Stimulated activated CD4-positive, alpha-beta T cell treated with anti-CD3 and anti-CD28 coated beads, Interleukin-15, amount 100 ng/mL, for 24 hours (primary cell): Measurements from ENCODE around the gene LAMA2.

Source experiments
- DNase-seq: peaks from one replicate; pipeline ENCODE4 v3.0.0-alpha.2; 2020

The LAMA2 gene

DNA sequence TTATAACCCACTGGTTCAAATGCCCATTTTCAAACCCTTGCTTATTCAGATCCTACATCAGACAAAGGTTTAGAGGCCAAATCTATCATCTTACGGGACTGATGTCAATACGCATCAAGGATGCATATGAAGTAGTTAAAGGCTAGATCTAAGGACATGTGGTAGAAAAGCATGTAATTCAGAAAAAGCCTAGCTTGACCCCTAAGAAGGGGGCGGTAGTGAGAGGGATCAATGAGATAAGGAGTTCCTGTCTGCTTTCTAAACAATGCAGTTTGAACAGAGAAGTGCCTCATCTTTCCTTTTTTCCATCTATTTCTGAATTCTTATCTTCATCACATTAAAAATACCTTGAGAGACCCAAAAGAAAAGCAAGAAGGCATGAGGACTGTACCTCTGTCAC, 589.3 kb downstream of the LAMA2 start:
- DNase-seq = no peak

- DNase-seq = no peak
These were observed 590.6 kb downstream of the LAMA2 start for GRCh38 chr6:129473546-129473945.

DNA sequence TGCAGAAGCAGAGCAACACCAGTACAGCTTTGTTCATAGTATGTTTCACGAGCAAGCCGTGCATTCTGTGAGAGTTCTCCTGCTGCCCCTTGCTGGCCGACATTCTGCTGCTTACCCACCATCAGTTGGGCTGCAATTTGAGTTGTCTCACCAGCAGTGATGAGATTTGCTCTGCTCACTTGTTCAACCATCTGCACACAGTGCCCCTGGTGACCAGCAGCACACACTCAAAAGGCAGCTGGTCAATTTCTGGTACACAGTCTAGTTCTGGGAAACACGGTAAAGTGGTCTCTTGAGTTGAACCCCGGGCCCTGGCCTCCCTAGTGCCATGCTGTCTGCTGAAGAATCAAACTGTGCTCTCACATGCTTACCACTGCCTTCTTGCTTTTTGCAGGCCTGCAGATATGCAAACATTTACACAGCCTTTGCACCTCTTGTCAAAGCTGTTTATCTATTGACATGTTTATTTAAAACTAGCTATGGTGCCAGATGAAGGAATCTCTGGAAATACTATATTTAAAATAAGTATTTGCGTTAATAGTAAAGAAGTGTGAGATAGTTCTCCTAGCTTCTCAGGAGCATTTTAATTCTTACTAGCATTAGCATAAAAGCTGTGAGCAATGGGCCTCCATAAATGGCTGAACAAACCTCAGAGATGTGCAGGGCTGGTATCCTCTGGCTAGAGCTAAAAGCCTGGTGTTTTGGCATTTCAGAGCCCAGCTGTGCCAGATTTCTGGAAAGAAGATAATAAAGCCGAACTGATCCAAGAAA, 592.7 kb downstream of the LAMA2 start:
- DNase-seq = no peak

GRCh38 chr6:129476248-129476564, 593.3 kb downstream of the LAMA2 start:
- DNase-seq = no peak

DNA sequence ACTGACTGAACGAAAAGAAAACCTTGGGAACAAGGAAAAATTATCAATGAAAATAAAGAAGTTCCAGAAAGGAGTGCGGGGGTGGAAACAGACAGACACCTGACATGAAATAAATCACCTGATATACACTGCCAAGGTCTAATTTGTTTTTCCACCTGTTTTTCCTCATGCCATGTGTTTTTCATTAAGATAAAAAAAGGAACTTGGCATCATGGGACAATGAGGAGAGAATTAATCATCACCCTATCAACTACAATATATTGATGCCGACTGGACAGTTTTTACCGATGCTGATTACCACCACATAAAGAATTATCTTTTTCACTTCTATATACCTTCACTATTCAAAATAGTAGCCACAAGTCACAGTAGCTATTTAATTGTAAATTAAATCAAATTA, 593.9 kb downstream of the LAMA2 start:
- no peak for DNase-seq

- DNase-seq = no peak
These were observed 595.4 kb downstream of the LAMA2 start for GRCh38 chr6:129478379-129478778.

- DNase-seq = no peak
These were observed 598.8 kb downstream of the LAMA2 start for GRCh38 chr6:129481706-129482105.

DNA sequence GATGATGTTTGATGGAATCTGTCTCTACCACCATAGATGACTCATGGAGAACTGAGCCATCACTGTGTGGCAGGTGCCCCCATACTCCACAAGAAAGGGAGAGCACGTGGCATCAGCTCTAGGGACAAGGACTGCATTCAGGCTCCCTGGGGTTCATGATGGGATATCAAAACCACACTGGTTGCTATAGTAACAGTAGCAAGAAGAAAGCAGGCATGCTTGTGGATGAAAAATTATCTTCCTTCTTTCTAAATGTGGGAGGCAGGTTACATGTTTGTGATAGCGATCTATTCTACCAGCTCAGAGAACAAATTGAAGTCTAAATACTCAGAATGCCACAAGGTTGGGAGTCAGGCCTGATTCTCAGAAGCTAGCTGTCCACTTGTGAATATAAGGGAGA, 602.8 kb downstream of the LAMA2 start:
- DNase-seq = no peak

DNA sequence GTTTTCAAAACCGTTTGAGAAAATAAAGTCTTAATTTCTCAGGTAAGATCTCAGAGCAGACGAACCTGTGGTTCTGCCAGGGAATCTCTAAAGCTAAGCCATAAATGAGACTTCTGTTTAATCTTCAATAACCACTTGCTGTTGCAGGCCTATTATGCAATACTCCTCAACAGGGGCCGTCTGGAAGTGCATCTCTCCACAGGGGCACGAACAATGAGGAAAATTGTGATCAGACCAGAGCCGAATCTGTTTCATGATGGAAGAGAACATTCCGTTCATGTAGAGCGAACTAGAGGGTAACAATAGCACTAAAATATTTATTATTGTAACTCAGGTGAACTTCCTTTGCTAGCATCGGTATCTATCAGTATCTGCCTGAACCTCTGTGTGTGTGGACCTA, 603.4 kb downstream of the LAMA2 start:
- no peak for DNase-seq

DNA sequence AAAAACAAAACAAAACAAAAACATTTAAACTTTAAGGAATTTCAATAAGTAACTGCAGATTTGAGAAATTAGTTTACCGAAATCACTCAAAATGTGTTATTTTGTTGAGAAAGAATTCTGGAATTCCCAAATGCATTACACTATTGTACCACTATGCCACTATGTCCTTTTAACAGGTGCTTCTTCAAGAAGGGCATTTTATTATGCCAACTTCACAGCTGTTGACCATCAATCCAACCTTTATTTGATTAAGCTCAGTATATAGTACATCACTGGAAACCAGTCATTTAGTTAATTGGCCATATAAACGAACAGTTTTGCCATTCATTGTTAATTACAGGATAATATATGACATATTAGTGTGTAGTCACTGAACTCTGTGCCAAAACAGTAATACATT, 605.4 kb downstream of the LAMA2 start:
- no peak for DNase-seq

- DNase-seq = no peak
These were observed 606.4 kb downstream of the LAMA2 start for GRCh38 chr6:129489215-129489765.

DNA sequence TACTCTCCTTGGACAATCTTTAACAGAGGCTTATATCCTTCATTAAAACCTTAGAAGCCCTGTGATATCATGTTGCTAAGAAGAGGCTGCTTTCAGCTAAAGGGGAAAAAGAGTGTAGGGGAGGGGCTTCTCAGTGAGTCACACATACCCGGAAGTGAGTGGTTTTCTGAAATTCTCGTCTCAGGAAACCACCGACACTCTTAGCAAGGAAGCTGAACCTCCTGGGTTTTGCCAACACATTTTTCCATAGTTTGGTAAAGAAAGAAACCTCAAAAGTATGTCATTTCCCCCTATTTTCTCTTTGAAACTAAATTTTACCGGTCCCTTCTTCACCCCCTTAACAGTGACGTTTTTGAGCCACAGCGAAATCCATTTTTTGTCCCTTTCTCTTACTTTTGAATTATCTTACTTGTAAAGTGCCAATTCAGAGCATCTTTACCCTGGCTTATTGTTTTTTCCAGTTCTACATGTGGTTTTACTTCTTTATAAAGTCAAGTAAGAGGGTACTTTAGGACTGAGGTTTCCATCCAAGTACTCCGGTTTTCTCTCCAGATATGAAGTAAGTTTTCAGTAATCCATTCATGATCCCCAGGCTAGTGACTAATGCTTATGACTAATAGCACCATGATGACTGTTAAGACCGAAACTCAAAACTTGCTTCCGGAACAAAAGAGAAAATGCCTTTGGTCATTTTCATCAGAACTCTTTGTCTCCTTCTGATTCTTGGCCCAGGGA, 607.8 kb downstream of the LAMA2 start:
- DNase-seq = peak; percentile 69

DNA sequence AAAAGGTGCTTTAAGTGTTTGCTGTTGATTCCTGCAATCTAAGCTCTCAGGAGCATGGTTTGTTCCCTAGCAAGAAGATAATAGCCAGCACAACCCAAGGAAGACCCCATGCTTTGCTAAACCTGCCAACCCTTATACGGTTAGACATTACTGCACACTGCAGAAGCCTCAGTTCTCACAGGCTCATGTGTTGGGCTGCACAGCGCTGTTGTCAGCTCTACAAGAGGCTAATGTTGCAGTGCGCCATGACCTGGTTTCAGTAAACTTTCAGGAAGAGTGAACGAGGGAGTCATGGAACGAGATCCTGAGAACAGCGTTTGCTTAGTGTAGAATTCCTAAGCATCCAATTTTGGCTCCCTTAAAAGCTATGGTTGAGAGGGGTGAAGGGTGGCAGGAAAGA, 608.5 kb downstream of the LAMA2 start:
- no peak for DNase-seq

- DNase-seq = no peak
These were observed 609.3 kb downstream of the LAMA2 start for GRCh38 chr6:129492260-129492659.

- no peak for DNase-seq
These were observed 610.5 kb downstream of the LAMA2 start for GRCh38 chr6:129493354-129493902.

- no peak for DNase-seq
These were observed 611.2 kb downstream of the LAMA2 start for GRCh38 chr6:129494099-129494498.

- DNase-seq = no peak
These were observed 611.6 kb downstream of the LAMA2 start for GRCh38 chr6:129494586-129494985.

DNA sequence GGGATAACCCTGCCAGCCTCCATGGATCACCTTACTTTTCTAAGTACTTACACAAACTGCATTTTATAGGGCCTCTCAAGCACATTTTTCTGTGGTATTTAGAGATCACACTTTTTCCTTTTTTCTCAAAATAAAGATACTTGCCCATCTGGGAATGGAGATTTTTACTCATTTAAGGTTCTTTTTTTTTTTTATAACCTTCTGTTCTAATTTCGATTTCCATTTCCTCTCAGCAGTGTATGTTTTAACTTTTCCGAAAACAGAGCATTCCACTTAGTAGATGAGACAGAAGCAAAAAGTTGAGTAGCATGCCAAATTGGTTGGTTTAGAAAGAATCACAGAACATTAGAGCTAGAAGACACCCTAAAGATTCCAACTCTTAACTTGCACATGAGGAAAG, 612.7 kb downstream of the LAMA2 start:
- DNase-seq = no peak

DNA sequence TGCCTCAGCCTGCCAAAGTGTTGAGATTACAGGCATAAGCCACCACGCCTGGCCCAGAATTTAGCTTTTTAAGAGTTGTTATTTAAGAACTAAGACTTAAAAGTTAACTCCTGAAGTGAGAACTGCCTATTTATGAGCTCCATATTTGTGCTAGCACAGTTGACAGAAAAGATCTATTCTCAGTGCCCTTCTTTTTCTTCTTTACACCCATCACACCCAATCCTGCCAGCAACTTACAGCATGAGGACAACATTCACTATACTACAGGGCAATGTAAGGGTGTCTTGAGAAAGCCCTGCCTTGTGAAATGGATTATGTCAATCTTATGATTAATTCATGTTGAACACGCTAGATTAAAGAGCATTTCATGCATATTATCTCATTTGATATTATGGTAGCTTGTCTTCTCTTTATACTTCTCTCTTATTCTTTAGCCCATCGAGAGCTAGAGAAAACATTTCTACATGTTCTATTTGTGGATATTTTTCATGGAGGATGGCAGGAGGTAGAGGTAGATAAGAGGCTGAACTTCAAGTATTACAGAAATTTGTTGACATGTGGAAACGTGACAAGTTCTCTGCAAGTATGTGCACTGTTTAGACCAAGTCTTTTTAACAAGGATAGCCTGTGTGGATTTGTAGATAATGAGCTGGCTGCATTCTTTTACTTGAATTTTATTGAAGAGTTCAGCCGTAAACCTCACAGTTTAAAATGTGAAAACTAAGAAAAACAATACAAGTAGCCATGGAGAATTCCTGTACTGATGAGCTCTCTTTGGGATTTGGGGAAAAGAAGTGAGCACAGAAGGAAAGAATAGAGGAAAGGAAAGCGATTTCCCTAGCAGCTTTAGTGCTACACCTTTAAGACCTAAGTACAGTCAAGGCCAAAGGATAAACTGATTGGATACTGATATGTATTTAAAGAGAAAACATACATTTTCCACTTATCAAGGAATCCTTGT, 614.8 kb downstream of the LAMA2 start:
- DNase-seq = no peak

- no peak for DNase-seq
These were observed 615.6 kb downstream of the LAMA2 start for GRCh38 chr6:129498541-129498940.

DNA sequence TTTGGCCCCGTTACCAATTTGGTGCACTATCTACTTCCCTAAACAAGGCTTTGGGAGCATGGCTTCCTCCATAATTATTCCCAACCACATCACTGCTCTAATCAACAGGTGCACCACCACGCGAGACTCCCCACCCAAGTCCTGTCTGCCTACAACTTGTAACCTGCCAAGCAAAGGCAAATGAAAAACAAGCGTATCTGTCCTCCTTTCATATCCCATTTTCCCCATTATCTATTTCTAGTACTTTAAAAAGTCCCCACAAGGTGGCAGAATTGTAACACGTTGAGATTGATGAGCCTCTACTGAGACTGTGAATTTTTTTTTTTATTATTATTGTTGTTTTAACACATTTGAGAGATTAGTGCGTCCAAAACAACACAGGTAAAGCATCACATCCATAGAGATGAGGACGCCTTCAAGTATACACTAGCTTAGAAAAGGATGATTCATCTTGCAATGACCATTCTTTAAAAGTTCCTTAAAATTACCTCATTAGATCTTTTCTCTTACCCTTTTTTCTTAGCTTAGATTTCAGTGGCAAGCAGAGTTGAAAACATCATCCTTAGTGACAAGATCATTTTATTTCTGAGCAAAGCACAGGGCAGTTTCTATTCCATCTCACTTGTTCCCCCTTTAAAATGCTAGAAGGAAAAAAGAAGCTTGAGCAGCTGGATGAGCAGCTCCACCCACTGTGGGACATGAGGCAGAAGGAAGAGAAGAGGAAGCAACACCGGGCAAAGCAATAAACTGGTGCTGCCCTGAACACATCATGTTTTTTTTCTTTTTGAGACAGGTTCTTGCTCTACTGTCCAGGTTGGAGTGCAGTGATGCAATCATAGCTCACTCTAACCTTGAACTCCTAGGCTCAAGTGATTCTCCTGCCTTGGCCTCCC, 616.3 kb downstream of the LAMA2 start:
- no peak for DNase-seq

GRCh38 chr6:129499843-129500219, 616.9 kb downstream of the LAMA2 start:
- no peak for DNase-seq
